OCI-LY1 (cell line): ENCODE results near the gene LRRC55.

Source experiments
- H2AFZ ChIP-seq: fragments of 200-600 bp; sonication (generic), shearing (Covaris generic); 2 replicates; pipeline ENCODE4 v1.6.0; 2014; ENCODE audit warnings: antibody characterized with exemption, mild to moderate bottlenecking, low read length
- H3F3A ChIP-seq: fragments of 200-600 bp; sonication (generic), shearing (Covaris generic); 2 replicates; pipeline ENCODE4 v1.6.0; 2014; ENCODE audit warnings: mild to moderate bottlenecking, antibody characterized with exemption, low read length, moderate library complexity; ENCODE audit not compliant: insufficient read depth
- H3K27ac ChIP-seq: fragments of 200-600 bp; sonication (generic); 2 replicates; pipeline ENCODE4 v1.5.1; 2014; ENCODE audit warnings: low read length, mixed run types, mild to moderate bottlenecking, low read depth; ENCODE audit not compliant: poor library complexity, severe bottlenecking
- H3K27me3 ChIP-seq: fragments of 200-600 bp; sonication (generic); 2 replicates; pipeline ENCODE4 v1.6.0; 2014; ENCODE audit warnings: antibody characterized with exemption, mild to moderate bottlenecking, low read length, moderate library complexity; ENCODE audit not compliant: insufficient read depth
- H3K36me3 ChIP-seq: fragments of 200-600 bp; sonication (generic); 2 replicates; pipeline ENCODE4 v1.6.1; 2014; ENCODE audit warnings: mild to moderate bottlenecking, antibody characterized with exemption, low read length, moderate library complexity, mixed read lengths; ENCODE audit not compliant: insufficient read depth
- H3K4me1 ChIP-seq: fragments of 200-600 bp; sonication (generic); 2 replicates; pipeline ENCODE4 v1.5.1; 2014; ENCODE audit warnings: mild to moderate bottlenecking, low read length, moderate library complexity; ENCODE audit not compliant: insufficient read depth, severe bottlenecking
- H3K4me2 ChIP-seq: fragments of 200-600 bp; sonication (generic), shearing (Covaris generic); 2 replicates; pipeline ENCODE4 v1.6.1; 2014; ENCODE audit warnings: low read length
- H3K4me3 ChIP-seq: fragments of 200-600 bp; sonication (generic); 2 replicates; pipeline ENCODE4 v1.5.1; 2014; ENCODE audit warnings: low read length, low read depth, mild to moderate bottlenecking, mixed read lengths; ENCODE audit not compliant: poor library complexity, severe bottlenecking
- H3K79me2 ChIP-seq: fragments of 200-600 bp; shearing (Covaris generic); 2 replicates; pipeline ENCODE4 v1.6.1; 2016; ENCODE audit warnings: mixed run types, low read length, mixed read lengths; ENCODE audit not compliant: insufficient read depth
- H3K9ac ChIP-seq: fragments of 200-600 bp; sonication (generic), shearing (Covaris generic); 2 replicates; pipeline ENCODE4 v1.6.1; 2014; ENCODE audit warnings: mild to moderate bottlenecking, low read length, mixed read lengths
- H3K9me2 ChIP-seq: fragments of 200-600 bp; sonication (generic), shearing (Covaris generic); 2 replicates; pipeline ENCODE4 v1.6.1; 2014; ENCODE audit warnings: low read depth, mild to moderate bottlenecking, low read length, mixed read lengths
- H3K9me3 ChIP-seq: fragments of 200-600 bp; shearing (Covaris generic); 2 replicates; pipeline ENCODE4 v1.6.1; 2014; ENCODE audit warnings: low read length, mixed read lengths
- H4K20me1 ChIP-seq: fragments of 200-600 bp; sonication (generic), shearing (Covaris generic); 2 replicates; pipeline ENCODE4 v1.6.0; 2016; ENCODE audit warnings: mild to moderate bottlenecking, low read length; ENCODE audit not compliant: insufficient read depth
- CTCF ChIP-seq: fragments of 200-600 bp; sonication (generic), shearing (Covaris generic); IDR thresholded peaks from 2 replicates; pipeline ENCODE4 v1.5.1; 2017; ENCODE audit warnings: mild to moderate bottlenecking, antibody characterized with exemption, low read length, moderate library complexity, mixed read lengths
- EZH2 ChIP-seq: fragments of 200-600 bp; sonication (generic), shearing (Covaris generic); IDR thresholded peaks from 2 replicates; pipeline ENCODE4 v1.8.0; 2017; ENCODE audit warnings: borderline replicate concordance, mixed run types, mild to moderate bottlenecking, antibody characterized with exemption, low read length, moderate library complexity, mixed read lengths

The LRRC55 gene

GRCh38 chr11:57239348-57239747 lies 57.6 kb downstream of the LRRC55 start:
- Histone ChIP-seq H3K27ac (no peak overlapping the region), H3K4me1 (no peaks in the 10 kb centered on the region)

GRCh38 chr11:57240007-57240406 lies 58.3 kb downstream of the LRRC55 start:
- H3K4me3 ChIP-seq: no peak overlapping the region
- H2AFZ ChIP-seq: no peak overlapping the region
- no peaks in the 10 kb centered on the region for H3F3A ChIP-seq
- H3K4me1 ChIP-seq: no peaks in the 10 kb centered on the region
- H3K27ac ChIP-seq: no peak overlapping the region
- no peaks in the 10 kb centered on the region for H3K27me3 ChIP-seq
- no peak overlapping the region for H3K9ac ChIP-seq
- H4K20me1 ChIP-seq: no peaks in the 10 kb centered on the region
- H3K79me2 ChIP-seq: no peaks in the 10 kb centered on the region
- no peak overlapping the region for H3K4me2 ChIP-seq
- no peak for TF ChIP-seq CTCF
- TF ChIP-seq EZH2: no peak
- H3K9me2 ChIP-seq: no peaks in the 10 kb centered on the region
- no peaks in the 10 kb centered on the region for H3K9me3 ChIP-seq
- no peaks in the 10 kb centered on the region for H3K36me3 ChIP-seq

More at GRCh38 chr11:57239348-57239747, 57.6 kb downstream of the LRRC55 start:
- Histone ChIP-seq H3K79me2 (no peaks in the 10 kb centered on the region), H3K36me3 (no peaks in the 10 kb centered on the region), H3K27me3 (no peaks in the 10 kb centered on the region), H3F3A (no peaks in the 10 kb centered on the region), H3K4me2 (no peak overlapping the region), H3K9me3 (no peaks in the 10 kb centered on the region), H4K20me1 (no peaks in the 10 kb centered on the region), H3K4me3 (no peak overlapping the region), H2AFZ (no peak overlapping the region), H3K9me2 (no peaks in the 10 kb centered on the region), H3K9ac (no peak overlapping the region)
- no peak for TF ChIP-seq EZH2
- no peak for TF ChIP-seq CTCF

- no peak overlapping the region for H3K4me3 ChIP-seq
Observed at GRCh38 chr11:57240757-57241156, 59.0 kb downstream of the LRRC55 start.

More at GRCh38 chr11:57240757-57241156, 59.0 kb downstream of the LRRC55 start:
- Histone ChIP-seq H3F3A (no peaks in the 10 kb centered on the region), H4K20me1 (no peaks in the 10 kb centered on the region), H3K36me3 (no peaks in the 10 kb centered on the region), H3K79me2 (no peaks in the 10 kb centered on the region), H3K27me3 (no peaks in the 10 kb centered on the region), H3K27ac (no peak overlapping the region), H3K9ac (no peak overlapping the region), H3K9me3 (no peaks in the 10 kb centered on the region), H3K4me1 (no peaks in the 10 kb centered on the region), H2AFZ (no peak overlapping the region), H3K9me2 (no peaks in the 10 kb centered on the region), H3K4me2 (no peak overlapping the region)
- TF ChIP-seq CTCF: no peak
- TF ChIP-seq EZH2: no peak
